Progenitor cell of endocrine pancreas (in vitro differentiated cells): ENCODE measurements around the gene GANAB. TPM values are rescaled to one million over a fixed set of nuclear protein-coding genes. Genes with fewer than 3 reads are reported as not detected.

Source experiments
- DNase-seq: peaks from one replicate; pipeline ENCODE4 v3.0.0; 2021; ENCODE audit warnings: low spot score; ENCODE audit not compliant: unreplicated experiment
- H3K27ac Mint-ChIP-seq: 2 replicates; pipeline ENCODE4 v1.8.0; 2021; ENCODE audit warnings: mild to moderate bottlenecking, moderate library complexity, mixed read lengths
- H3K27me3 Mint-ChIP-seq: 2 replicates; pipeline ENCODE4 v1.8.0; 2021; ENCODE audit warnings: mixed read lengths
- H3K36me3 Mint-ChIP-seq: 2 replicates; pipeline ENCODE4 v1.8.0; 2022; ENCODE audit warnings: mixed read lengths; ENCODE audit not compliant: insufficient read depth
- H3K4me1 Mint-ChIP-seq: 2 replicates; pipeline ENCODE4 v1.8.0; 2021; ENCODE audit warnings: low read depth, mixed read lengths
- H3K4me3 Mint-ChIP-seq: 2 replicates; pipeline ENCODE4 v1.8.0; 2021; ENCODE audit warnings: low read depth, mild to moderate bottlenecking, moderate library complexity, mixed read lengths
- H3K9me3 Mint-ChIP-seq: 2 replicates; pipeline ENCODE4 v1.8.0; 2021; ENCODE audit warnings: low read depth, mixed read lengths
- CTCF ChIP-seq: fragments of 200-600 bp; sonication (generic); IDR thresholded peaks from one replicate; pipeline ENCODE4 v1.5.0; 2021; ENCODE audit warnings: antibody characterized with exemption, mild to moderate bottlenecking; ENCODE audit not compliant: unreplicated experiment
- total RNA-seq: library from RNA; stranded (reverse); gene quantifications from 2 replicates; pipeline ENCODE4 v1.2.1, GENCODE V29; 2021

The GANAB gene
- total RNA-seq, 1 donor from 2014 or later = 361 TPM

DNA sequence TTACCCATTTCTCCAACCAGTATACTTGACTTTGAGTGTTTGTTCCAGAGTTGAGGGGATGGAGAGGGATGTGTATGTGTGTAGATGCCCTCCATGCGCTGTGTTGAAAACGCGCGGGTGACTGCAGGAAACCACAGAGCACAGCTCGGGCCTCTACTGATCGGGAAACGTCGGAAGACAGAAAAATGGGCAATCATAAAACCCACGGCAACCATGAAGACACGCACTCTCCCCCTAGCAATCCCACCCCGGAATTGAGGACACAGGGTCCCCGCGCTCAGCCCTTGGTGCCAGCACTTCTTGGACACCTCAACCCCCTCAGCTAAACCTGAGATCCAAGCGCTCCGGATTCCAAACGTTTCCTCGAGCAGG is 24.8 kb upstream of the GANAB start:
- H3K36me3 Mint-ChIP-seq = peaks cover 5% of the 10 kb centered on the region
- H3K27me3 Mint-ChIP-seq = no peaks in the 10 kb centered on the region
- H3K4me3 Mint-ChIP-seq = peak overlapping the region; percentile 99
- H3K9me3 Mint-ChIP-seq = no peaks in the 10 kb centered on the region
- DNase-seq = no peak
- H3K27ac Mint-ChIP-seq = peak overlapping the region; percentile 97
- no peak for TF ChIP-seq CTCF
- peaks cover 21% of the 10 kb centered on the region for H3K4me1 Mint-ChIP-seq

GRCh38 chr11:62669420-62670161 is 23.2 kb upstream of the GANAB start:
- DNase-seq = no peak
- peak overlapping the region; percentile 99 for H3K4me3 Mint-ChIP-seq
- H3K4me1 Mint-ChIP-seq = peaks cover 21% of the 10 kb centered on the region
- H3K9me3 Mint-ChIP-seq = no peaks in the 10 kb centered on the region
- peaks cover 2% of the 10 kb centered on the region for H3K36me3 Mint-ChIP-seq
- TF ChIP-seq CTCF = no peak
- H3K27me3 Mint-ChIP-seq = no peaks in the 10 kb centered on the region
- peak overlapping the region; percentile 66 for H3K27ac Mint-ChIP-seq

GRCh38 chr11:62667460-62667859 is 21.0 kb upstream of the GANAB start:
- H3K4me1 Mint-ChIP-seq = peaks cover 19% of the 10 kb centered on the region
- no peak overlapping the region for H3K27ac Mint-ChIP-seq
- H3K36me3 Mint-ChIP-seq = peaks cover 5% of the 10 kb centered on the region
- no peak for DNase-seq
- H3K4me3 Mint-ChIP-seq = peak overlapping the region; percentile 24
- no peak for TF ChIP-seq CTCF
- H3K9me3 Mint-ChIP-seq = no peaks in the 10 kb centered on the region
- no peaks in the 10 kb centered on the region for H3K27me3 Mint-ChIP-seq

DNA sequence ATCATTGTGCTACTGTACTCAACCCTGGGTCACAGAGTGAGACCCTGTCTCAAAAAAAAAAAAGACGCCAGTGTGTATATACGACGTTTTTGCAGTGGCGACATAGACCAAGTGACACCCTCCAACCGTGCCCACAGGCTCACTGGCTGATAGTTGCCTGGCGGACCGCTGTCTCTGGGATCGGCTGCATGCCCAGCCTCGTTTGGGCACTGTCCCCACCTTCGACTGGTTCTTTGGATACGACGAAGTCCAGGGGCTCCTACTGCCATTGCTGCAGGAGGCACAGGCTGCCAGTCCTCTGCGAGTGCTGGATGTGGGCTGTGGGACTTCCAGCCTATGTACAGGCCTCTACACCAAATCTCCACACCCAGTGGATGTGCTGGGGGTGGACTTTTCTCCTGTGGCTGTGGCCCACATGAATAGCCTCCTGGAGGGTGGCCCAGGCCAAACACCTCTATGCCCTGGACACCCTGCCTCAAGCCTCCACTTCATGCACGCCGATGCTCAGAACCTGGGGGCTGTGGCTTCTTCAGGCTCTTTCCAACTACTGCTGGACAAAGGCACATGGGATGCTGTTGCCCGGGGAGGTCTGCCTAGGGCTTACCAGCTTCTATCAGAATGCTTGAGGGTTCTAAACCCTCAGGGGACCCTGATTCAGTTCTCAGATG is 20.0 kb upstream of the GANAB start:
- no peaks in the 10 kb centered on the region for H3K27me3 Mint-ChIP-seq
- H3K36me3 Mint-ChIP-seq = peaks cover 5% of the 10 kb centered on the region
- H3K4me1 Mint-ChIP-seq = peaks cover 15% of the 10 kb centered on the region
- DNase-seq = no peak
- no peaks in the 10 kb centered on the region for H3K9me3 Mint-ChIP-seq
- H3K27ac Mint-ChIP-seq = no peak overlapping the region
- peak overlapping the region; percentile 88 for H3K4me3 Mint-ChIP-seq
- TF ChIP-seq CTCF = no peak

- peaks cover 12% of the 10 kb centered on the region for H3K4me1 Mint-ChIP-seq
- H3K4me3 Mint-ChIP-seq = peak overlapping the region; percentile 88
- peak overlapping the region; percentile 98 for H3K27ac Mint-ChIP-seq
- H3K36me3 Mint-ChIP-seq = peaks cover 5% of the 10 kb centered on the region
- no peak for TF ChIP-seq CTCF
- DNase-seq = no peak
- no peaks in the 10 kb centered on the region for H3K27me3 Mint-ChIP-seq
- H3K9me3 Mint-ChIP-seq = no peaks in the 10 kb centered on the region
Measured at GRCh38 chr11:62665599-62666258, 19.3 kb upstream of the GANAB start.
